Measurements from ENCODE around the gene TRPV3.

DNA sequence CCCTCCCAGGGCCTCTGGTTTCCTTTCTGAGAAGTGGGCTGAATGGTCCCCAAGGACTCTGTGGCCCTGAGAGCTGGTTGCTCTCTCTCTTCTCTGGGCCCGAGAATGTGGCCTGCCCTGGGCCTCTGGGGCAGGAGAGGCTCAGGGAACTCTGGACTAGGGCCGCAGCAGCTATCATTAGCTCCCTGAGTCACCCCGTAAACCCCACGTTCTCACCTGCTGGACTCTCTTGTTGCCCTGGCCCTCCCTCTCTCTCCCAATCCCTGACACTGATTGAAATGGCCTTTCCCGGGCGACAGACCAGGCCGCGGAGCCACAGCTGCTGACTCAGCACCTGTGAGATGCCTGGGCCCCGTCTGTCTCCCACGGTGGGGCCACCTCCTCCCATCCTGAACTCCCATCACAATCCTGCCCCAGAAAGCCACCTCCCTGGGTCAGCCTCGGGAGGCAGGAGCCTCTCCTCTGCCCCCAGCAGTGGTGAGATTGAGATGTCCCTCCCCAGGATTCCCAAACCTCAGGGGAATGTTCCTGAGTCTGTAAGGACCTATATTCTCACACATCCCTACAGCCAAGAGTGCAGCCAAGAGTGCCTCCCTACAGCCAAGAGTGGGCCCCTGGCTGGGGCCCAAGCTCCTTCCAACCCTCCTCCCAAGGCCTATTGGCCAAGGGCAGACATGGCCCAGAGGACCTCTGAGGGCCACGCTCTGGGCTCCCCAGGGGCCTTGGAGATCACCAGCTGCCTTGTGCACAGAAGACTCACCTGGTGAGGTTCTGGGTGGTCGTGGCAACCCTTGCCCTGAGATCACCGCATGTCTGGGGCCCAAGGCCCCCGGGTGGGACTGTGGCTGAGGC is 470 bp downstream of the TRPV3 start:
- no peak for TF ChIP-seq ZNF121 (CRISPR knock-in tag; IDR thresholded peaks at IDR 0.05)
- TF ChIP-seq, protein P1, sequence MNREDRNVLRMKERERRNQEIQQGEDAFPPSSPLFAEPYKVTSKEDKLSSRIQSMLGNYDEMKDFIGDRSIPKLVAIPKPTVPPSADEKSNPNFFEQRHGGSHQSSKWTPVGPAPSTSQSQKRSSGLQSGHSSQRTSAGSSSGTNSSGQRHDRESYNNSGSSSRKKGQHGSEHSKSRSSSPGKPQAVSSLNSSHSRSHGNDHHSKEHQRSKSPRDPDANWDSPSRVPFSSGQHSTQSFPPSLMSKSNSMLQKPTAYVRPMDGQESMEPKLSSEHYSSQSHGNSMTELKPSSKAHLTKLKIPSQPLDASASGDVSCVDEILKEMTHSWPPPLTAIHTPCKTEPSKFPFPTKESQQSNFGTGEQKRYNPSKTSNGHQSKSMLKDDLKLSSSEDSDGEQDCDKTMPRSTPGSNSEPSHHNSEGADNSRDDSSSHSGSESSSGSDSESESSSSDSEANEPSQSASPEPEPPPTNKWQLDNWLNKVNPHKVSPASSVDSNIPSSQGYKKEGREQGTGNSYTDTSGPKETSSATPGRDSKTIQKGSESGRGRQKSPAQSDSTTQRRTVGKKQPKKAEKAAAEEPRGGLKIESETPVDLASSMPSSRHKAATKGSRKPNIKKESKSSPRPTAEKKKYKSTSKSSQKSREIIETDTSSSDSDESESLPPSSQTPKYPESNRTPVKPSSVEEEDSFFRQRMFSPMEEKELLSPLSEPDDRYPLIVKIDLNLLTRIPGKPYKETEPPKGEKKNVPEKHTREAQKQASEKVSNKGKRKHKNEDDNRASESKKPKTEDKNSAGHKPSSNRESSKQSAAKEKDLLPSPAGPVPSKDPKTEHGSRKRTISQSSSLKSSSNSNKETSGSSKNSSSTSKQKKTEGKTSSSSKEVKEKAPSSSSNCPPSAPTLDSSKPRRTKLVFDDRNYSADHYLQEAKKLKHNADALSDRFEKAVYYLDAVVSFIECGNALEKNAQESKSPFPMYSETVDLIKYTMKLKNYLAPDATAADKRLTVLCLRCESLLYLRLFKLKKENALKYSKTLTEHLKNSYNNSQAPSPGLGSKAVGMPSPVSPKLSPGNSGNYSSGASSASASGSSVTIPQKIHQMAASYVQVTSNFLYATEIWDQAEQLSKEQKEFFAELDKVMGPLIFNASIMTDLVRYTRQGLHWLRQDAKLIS (CRISPR knock-in tag; IDR thresholded peaks at IDR 0.05; ENCODE audit: borderline replicate concordance): no peak
- TF ChIP-seq FOXP1 (CRISPR knock-in tag; IDR thresholded peaks at IDR 0.05; ENCODE audit: borderline replicate concordance): no peak
- TF ChIP-seq, protein P2, sequence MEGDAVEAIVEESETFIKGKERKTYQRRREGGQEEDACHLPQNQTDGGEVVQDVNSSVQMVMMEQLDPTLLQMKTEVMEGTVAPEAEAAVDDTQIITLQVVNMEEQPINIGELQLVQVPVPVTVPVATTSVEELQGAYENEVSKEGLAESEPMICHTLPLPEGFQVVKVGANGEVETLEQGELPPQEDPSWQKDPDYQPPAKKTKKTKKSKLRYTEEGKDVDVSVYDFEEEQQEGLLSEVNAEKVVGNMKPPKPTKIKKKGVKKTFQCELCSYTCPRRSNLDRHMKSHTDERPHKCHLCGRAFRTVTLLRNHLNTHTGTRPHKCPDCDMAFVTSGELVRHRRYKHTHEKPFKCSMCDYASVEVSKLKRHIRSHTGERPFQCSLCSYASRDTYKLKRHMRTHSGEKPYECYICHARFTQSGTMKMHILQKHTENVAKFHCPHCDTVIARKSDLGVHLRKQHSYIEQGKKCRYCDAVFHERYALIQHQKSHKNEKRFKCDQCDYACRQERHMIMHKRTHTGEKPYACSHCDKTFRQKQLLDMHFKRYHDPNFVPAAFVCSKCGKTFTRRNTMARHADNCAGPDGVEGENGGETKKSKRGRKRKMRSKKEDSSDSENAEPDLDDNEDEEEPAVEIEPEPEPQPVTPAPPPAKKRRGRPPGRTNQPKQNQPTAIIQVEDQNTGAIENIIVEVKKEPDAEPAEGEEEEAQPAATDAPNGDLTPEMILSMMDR (IDR thresholded peaks at IDR 0.05): no peak
- no peak for TF ChIP-seq KAT7 (CRISPR knock-in tag; IDR thresholded peaks at IDR 0.05; ENCODE audit: borderline replicate concordance)
- TF ChIP-seq JUN (CRISPR knock-in tag; IDR thresholded peaks at IDR 0.05): no peak
- TF ChIP-seq, protein P3, sequence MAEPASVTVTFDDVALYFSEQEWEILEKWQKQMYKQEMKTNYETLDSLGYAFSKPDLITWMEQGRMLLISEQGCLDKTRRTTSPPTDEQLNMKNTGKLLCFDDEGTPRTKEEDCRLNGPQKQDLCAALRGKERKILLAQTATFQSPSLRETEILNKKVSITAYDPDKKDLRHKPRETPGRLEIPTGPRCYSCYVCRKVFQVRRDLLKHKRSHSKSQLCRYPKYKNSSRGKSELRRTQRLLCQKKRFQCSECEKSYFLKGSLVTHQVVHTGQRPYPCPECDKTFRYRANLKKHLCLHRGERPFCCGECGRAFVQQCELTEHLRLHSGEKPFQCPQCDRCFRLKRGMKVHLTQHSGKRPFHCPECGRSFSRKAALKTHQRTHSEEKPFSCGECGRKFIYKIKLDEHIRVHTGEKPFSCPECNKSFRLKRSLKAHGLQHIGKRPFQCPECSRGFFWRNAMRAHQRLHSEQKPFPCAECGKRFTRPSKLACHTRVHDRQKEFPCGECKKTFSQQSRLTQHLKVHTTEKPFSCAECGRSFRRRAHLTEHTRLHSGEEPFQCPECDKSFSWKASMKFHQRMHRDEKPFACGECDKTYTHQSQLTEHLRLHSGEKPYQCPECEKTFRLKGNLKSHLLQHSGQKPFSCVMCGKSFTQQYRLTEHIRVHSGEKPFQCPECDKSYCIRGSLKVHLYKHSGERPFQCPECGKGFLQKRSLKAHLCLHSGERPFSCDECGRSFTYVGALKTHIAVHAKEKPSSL (CRISPR knock-in tag; conservative IDR thresholded peaks at IDR 0.05): no peak
- no peak for TF ChIP-seq MXD4 (CRISPR knock-in tag; IDR thresholded peaks at IDR 0.05; ENCODE audit: borderline replicate concordance)
- no peak for TF ChIP-seq ELF4 (CRISPR knock-in tag; IDR thresholded peaks at IDR 0.05; ENCODE audit: low read depth)
- TF ChIP-seq, protein P4, sequence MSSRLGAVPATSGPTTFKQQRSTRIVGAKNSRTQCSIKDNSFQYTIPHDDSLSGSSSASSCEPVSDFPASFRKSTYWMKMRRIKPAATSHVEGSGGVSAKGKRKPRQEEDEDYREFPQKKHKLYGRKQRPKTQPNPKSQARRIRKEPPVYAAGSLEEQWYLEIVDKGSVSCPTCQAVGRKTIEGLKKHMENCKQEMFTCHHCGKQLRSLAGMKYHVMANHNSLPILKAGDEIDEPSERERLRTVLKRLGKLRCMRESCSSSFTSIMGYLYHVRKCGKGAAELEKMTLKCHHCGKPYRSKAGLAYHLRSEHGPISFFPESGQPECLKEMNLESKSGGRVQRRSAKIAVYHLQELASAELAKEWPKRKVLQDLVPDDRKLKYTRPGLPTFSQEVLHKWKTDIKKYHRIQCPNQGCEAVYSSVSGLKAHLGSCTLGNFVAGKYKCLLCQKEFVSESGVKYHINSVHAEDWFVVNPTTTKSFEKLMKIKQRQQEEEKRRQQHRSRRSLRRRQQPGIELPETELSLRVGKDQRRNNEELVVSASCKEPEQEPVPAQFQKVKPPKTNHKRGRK (CRISPR knock-in tag; IDR thresholded peaks at IDR 0.05; ENCODE audit: borderline replicate concordance): no peak
- no peak for TF ChIP-seq FOXK1 (CRISPR knock-in tag; IDR thresholded peaks at IDR 0.05)
- TF ChIP-seq ESRRA (CRISPR knock-in tag; IDR thresholded peaks at IDR 0.05; ENCODE audit: borderline replicate concordance): no peak
